SK-N-SH (cell line): ENCODE results near the gene KIFC3. TPM values are rescaled to one million over a fixed set of nuclear protein-coding genes. Genes with fewer than 3 reads are reported as not detected.

Experiments used
- CTCF ChIA-PET: fragments of 300-600, 350-600 bp; formaldehyde crosslinking; extraction: SDS; loops from one replicate; lab custom pipeline; 2021; lab: Yijun Ruan, JAX
- POLR2A ChIA-PET: fragments of 350-600 bp; sonication (Branson Sonifier 250); formaldehyde crosslinking; extraction: SDS; loops from one replicate; lab custom pipeline; 2020; ENCODE audit warnings: antibody characterized with exemption, inconsistent platforms; lab: Yijun Ruan, JAX
- DNase-seq: peaks from one replicate; pipeline ENCODE4 v3.0.0; 2012
- H2AFZ ChIP-seq: fragments of 200-600 bp; sonication (generic); 2 replicates; pipeline ENCODE4 v1.8.1; 2016; ENCODE audit warnings: antibody characterized with exemption, mild to moderate bottlenecking, low read depth
- H3F3A ChIP-seq: fragments of 200-600 bp; sonication (generic); replicated peaks from 2 replicates; pipeline ENCODE3; 2016; ENCODE audit warnings: antibody characterized with exemption, mild to moderate bottlenecking; ENCODE audit not compliant: insufficient read depth
- H3K27ac ChIP-seq, 2 experiments: fragments of 200-500 bp in 1 of 2; fragments of 200-600 bp in 1 of 2; sonication (Bioruptor generic) in 1 of 2; sonication (generic), shearing (Covaris generic) in 1 of 2; 2 replicates each; pipeline versions ENCODE4 v1.5.1 to v1.6.1; 2014 to 2016; ENCODE audit warnings: low read depth in 2 of 2, inconsistent platforms in 1 of 2, low read length in 1 of 2, mild to moderate bottlenecking in 1 of 2, mixed read lengths in 1 of 2
- H3K27me3 ChIP-seq: fragments of 200-600 bp; sonication (generic), shearing (Covaris generic); 2 replicates; pipeline ENCODE4 v1.6.1; 2016; ENCODE audit warnings: mixed run types; ENCODE audit not compliant: insufficient read depth
- H3K36me3 ChIP-seq, 2 experiments: fragments of 200-500 bp in 1 of 2; fragments of 200-600 bp in 1 of 2; sonication (Bioruptor generic) in 1 of 2; sonication (generic) in 1 of 2; replicated peaks in 1 of 2; 2 replicates each; pipeline versions ENCODE3 to v1.5.1; 2014 to 2016; ENCODE audit warnings: low read length in 1 of 2, mild to moderate bottlenecking in 1 of 2; ENCODE audit not compliant: insufficient read depth in 2 of 2, control insufficient read depth in 1 of 2
- H3K4me1 ChIP-seq, 2 experiments: fragments of 200-500 bp in 1 of 2; fragments of 200-600 bp in 1 of 2; sonication (Bioruptor generic) in 1 of 2; sonication (generic), shearing (Covaris generic) in 1 of 2; 2 replicates each; pipeline versions ENCODE4 v1.5.1 to v1.6.1; 2014 to 2016; ENCODE audit warnings: low read depth in 1 of 2, low read length in 1 of 2, mixed run types in 1 of 2; ENCODE audit not compliant: insufficient read depth in 2 of 2, control insufficient read depth in 1 of 2
- H3K4me2 ChIP-seq: fragments of 200-600 bp; sonication (generic), shearing (Covaris generic); 2 replicates; pipeline ENCODE4 v1.6.1; 2017; ENCODE audit warnings: mixed run types
- H3K4me3 ChIP-seq, 2 experiments: fragments of 200-500 bp in 1 of 2; fragments of 200-600 bp in 1 of 2; sonication (Bioruptor generic) in 1 of 2; sonication (generic), shearing (Covaris generic) in 1 of 2; 2 replicates each; pipeline versions ENCODE4 v1.5.1 to v1.8.1; 2014 to 2016; ENCODE audit warnings: low read depth in 2 of 2, inconsistent platforms in 1 of 2, low read length in 1 of 2, mild to moderate bottlenecking in 1 of 2, mixed read lengths in 1 of 2, moderate library complexity in 1 of 2
- H3K79me2 ChIP-seq: fragments of 200-600 bp; sonication (generic); 2 replicates; pipeline ENCODE4 v1.8.1; 2017; ENCODE audit warnings: mild to moderate bottlenecking; ENCODE audit not compliant: insufficient read depth
- H3K9ac ChIP-seq: fragments of 200-600 bp; sonication (generic); 2 replicates; pipeline ENCODE4 v1.6.1; 2017; ENCODE audit warnings: mixed run types
- H3K9me2 ChIP-seq: fragments of 200-600 bp; sonication (generic); 2 replicates; pipeline ENCODE4 v1.6.1; 2017; ENCODE audit warnings: mixed run types
- H3K9me3 ChIP-seq: fragments of 200-600 bp; sonication (generic); 2 replicates; pipeline ENCODE4 v1.6.1; 2017; ENCODE audit warnings: mixed run types, mild to moderate bottlenecking, moderate library complexity
- H4K20me1 ChIP-seq: fragments of 200-600 bp; sonication (generic); 2 replicates; pipeline ENCODE4 v1.6.1; 2017; ENCODE audit warnings: mild to moderate bottlenecking, mixed run types; ENCODE audit not compliant: insufficient read depth
- CHD2 ChIP-seq: fragments of 150-350 bp; IDR thresholded peaks from 2 replicates; pipeline ENCODE4 v1.6.1; 2018; ENCODE audit warnings: low read length; ENCODE audit not compliant: partially characterized antibody
- EZH2phosphoT487 ChIP-seq: fragments of 200-600 bp; sonication (generic); IDR thresholded peaks from 2 replicates; pipeline ENCODE4 v1.6.1; 2017; ENCODE audit warnings: low read depth, mixed run types, mild to moderate bottlenecking, antibody characterized with exemption, moderate library complexity, borderline replicate concordance
- FOXM1 ChIP-seq: IDR thresholded peaks from 2 replicates; pipeline ENCODE4 v1.4.0; 2012; ENCODE audit warnings: low read depth, mild to moderate bottlenecking
- MEF2A ChIP-seq: IDR thresholded peaks from 2 replicates; pipeline ENCODE4 v1.4.0; 2012; ENCODE audit warnings: low read depth, borderline replicate concordance
- NFIC ChIP-seq: IDR thresholded peaks from 2 replicates; pipeline ENCODE4 v1.4.0; 2012; ENCODE audit warnings: borderline replicate concordance
- NRF1 ChIP-seq: IDR thresholded peaks from 2 replicates; pipeline ENCODE4 v1.6.1; 2012; ENCODE audit warnings: low read depth, mild to moderate bottlenecking, low read length
- RAD21 ChIP-seq: IDR thresholded peaks from 2 replicates; pipeline ENCODE4 v1.6.1; 2012; ENCODE audit warnings: mild to moderate bottlenecking, low read length
- SIN3A ChIP-seq: IDR thresholded peaks from 2 replicates; pipeline ENCODE4 v1.6.1; 2012; ENCODE audit warnings: low read depth, mild to moderate bottlenecking, low read length, moderate library complexity, borderline replicate concordance
- SMC3 ChIP-seq: IDR thresholded peaks from 2 replicates; pipeline ENCODE4 v1.6.1; 2012; ENCODE audit warnings: low read depth, low read length, improper control_type of control experiment
- WGBS: methylation state at CpG from one replicate; pipeline ENCODE4 v1.1.6; 2017; ENCODE audit warnings: low lambda C conversion rate; 5-methylcytosine and 5-hydroxymethylcytosine counted together
- polyA plus RNA-seq, 3 experiments: library from polyadenylated mRNA; depleted of rRNA; stranded (reverse); fragments of >200 nt; gene quantifications; 2 replicates each; pipeline ENCODE4 v1.2.3, GENCODE V29; 2012
- TF ChIP-seq, protein P1 (sequence below): IDR thresholded peaks from 2 replicates; pipeline ENCODE4 v1.4.0; 2012; ENCODE audit warnings: low read depth, borderline replicate concordance
- TF ChIP-seq, protein P2 (sequence below): IDR thresholded peaks from 2 replicates; pipeline ENCODE4; 2012

KIFC3 gene
- polyA plus RNA-seq, 1 of the 3 experiments (the other 2 are of a cell fraction) = 65.4 TPM

DNA sequence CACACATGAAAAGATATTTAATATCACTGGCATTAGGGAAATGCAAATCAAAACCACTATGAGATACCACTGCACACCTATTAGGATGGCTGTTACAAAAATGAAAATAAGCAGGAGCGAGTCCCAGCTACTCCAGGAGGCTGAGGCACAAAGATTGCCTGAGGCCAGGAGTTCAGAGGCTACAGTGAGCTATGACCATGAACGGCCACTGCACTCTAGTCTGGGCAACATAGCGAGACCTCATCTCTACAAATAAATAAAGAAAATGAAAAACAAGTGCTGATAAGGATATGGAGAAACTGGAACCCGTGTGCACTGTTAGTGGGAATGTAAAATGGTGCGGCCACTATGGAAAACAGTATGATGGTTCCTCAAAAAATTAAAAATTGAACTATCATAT is 23.6 kb downstream of the KIFC3 start:
- Histone ChIP-seq H3K9ac (no peak overlapping the region), H2AFZ (no peak overlapping the region), H3K9me3 (no peaks in the 10 kb centered on the region), H3K79me2 (peaks cover 43% of the 10 kb centered on the region), H4K20me1 (peaks cover 18% of the 10 kb centered on the region; the same call in 1 of the 2 replicates), H3K27ac (no peak overlapping the region), H3K36me3 (peaks cover 0 to 15% of the 10 kb centered on the region in 2 experiments), H3K4me2 (no peak overlapping the region), H3K27me3 (no peaks in the 10 kb centered on the region), H3K4me3 (no peak overlapping the region), H3F3A (no peaks in the 10 kb centered on the region), H3K9me2 (no peaks in the 10 kb centered on the region), H3K4me1 (no peaks in the 10 kb centered on the region)
- DNase-seq = no peak
- ChIA-PET CTCF (interaction anchor here (1.0 to 1.4 kb wide), 2 partner anchors 16 to 213 kb away, joined by 3 to 4 read pairs; no protein-coding TSS in a partner anchor), POLR2A (no interaction called here)
- WGBS = 92% methylated on average over 5 of the region's 5 CpGs
- TF ChIP-seq, protein P1, sequence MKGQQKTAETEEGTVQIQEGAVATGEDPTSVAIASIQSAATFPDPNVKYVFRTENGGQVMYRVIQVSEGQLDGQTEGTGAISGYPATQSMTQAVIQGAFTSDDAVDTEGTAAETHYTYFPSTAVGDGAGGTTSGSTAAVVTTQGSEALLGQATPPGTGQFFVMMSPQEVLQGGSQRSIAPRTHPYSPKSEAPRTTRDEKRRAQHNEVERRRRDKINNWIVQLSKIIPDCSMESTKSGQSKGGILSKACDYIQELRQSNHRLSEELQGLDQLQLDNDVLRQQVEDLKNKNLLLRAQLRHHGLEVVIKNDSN = no peak
- TF ChIP-seq NFIC = no peak

DNA sequence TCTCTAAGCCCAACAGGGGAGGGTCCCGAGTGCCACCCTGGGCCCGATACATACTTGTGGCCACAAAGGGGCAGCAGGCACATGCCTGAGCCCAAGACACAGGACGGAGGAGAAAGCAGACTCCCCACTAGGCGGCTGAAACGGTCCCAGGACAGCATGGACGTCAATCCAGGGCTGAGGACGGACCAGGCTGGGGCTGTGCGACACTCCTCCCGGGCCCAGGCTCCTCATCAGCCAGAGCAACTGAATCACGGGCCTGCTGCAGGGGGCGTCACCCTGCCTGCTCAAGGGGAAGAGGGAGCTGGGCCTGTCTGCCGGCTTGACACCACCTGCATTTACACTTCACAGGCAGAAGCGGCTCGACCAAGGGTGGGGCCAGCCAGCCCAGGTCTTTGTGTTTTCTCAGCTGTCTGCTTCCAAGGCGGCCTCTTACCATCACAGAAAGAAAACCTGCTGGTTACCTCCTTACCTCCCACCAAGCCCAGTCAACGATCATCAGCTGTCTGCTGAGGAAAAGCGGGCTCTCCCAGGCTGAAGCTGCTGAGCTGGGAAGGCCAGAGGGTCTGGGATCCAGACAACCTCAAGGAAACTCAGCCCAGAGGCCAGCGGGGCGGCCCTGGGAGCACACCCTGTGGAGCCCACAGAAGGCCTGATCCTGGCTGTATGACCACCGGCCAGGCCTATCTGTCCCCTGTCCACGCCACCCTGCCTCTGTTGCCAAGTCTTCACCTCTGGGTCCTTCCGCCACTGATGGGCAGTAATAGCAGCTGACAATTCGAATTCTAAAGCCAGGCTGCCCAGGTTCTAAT is 26.4 kb downstream of the KIFC3 start:
- H3K36me3 ChIP-seq = peaks cover 2 to 15% of the 10 kb centered on the region in 2 experiments
- no peaks in the 10 kb centered on the region for H3K9me2 ChIP-seq
- no peaks in the 10 kb centered on the region for H3F3A ChIP-seq
- ChIA-PET POLR2A (interaction anchor here (0.7 kb wide), 1 partner anchor 19 kb away, joined by 3 read pairs; no protein-coding TSS in a partner anchor), CTCF (interaction anchor here (0.6 to 3.1 kb wide), 7 partner anchors 10 to 225 kb away, joined by 3 to 10 read pairs (median 3); partner anchors contain the start of gene USB1)
- WGBS = 78% methylated on average over 14 of the region's 23 CpGs
- no peak overlapping the region for H3K4me2 ChIP-seq
- peak; percentile 58 for DNase-seq
- no peak overlapping the region for H3K9ac ChIP-seq
- H3K4me3 ChIP-seq = no peak overlapping the region
- H3K27ac ChIP-seq = no peak overlapping the region
- H3K79me2 ChIP-seq = peaks cover 31% of the 10 kb centered on the region
- TF ChIP-seq RAD21 = peak; percentile 50
- peak; percentile 31; the same call in 1 of the 2 replicates for TF ChIP-seq SMC3
- TF ChIP-seq, protein P2, sequence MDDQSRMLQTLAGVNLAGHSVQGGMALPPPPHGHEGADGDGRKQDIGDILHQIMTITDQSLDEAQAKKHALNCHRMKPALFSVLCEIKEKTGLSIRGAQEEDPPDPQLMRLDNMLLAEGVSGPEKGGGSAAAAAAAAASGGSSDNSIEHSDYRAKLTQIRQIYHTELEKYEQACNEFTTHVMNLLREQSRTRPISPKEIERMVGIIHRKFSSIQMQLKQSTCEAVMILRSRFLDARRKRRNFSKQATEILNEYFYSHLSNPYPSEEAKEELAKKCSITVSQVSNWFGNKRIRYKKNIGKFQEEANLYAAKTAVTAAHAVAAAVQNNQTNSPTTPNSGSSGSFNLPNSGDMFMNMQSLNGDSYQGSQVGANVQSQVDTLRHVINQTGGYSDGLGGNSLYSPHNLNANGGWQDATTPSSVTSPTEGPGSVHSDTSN = no peak
- no peaks in the 10 kb centered on the region for H3K27me3 ChIP-seq
- no peak overlapping the region for H2AFZ ChIP-seq
- H3K4me1 ChIP-seq = no peaks in the 10 kb centered on the region
- peaks cover 13% of the 10 kb centered on the region; the same call in 1 of the 2 replicates for H4K20me1 ChIP-seq
- no peaks in the 10 kb centered on the region for H3K9me3 ChIP-seq

GRCh38 chr16:57774705-57775285 is 27.5 kb downstream of the KIFC3 start:
- Histone ChIP-seq H3K4me3 (no peak overlapping the region), H3K9ac (no peak overlapping the region), H4K20me1 (peaks cover 13% of the 10 kb centered on the region; the same call in 1 of the 2 replicates), H2AFZ (no peak overlapping the region), H3K4me2 (no peak overlapping the region), H3K4me1 (no peaks in the 10 kb centered on the region), H3F3A (no peaks in the 10 kb centered on the region), H3K36me3 (peaks cover 10 to 15% of the 10 kb centered on the region in 2 experiments), H3K9me3 (no peaks in the 10 kb centered on the region), H3K27ac (no peak overlapping the region), H3K79me2 (peaks cover 25% of the 10 kb centered on the region), H3K27me3 (no peaks in the 10 kb centered on the region), H3K9me2 (no peaks in the 10 kb centered on the region)
- POLR2A ChIA-PET = no interaction called here
- CTCF ChIA-PET = interaction anchor here (1.3 to 3.1 kb wide), 2 partner anchors 9 to 20 kb away, joined by 3 to 10 read pairs; no protein-coding TSS in a partner anchor
- WGBS = 96% methylated on average over 12 of the region's 12 CpGs
- DNase-seq = no peak
- TF ChIP-seq, protein P1 = no peak
- TF ChIP-seq, protein P2 = no peak
- TF ChIP-seq SIN3A (no peak), SMC3 (no peak), FOXM1 (no peak), CHD2 (no peak), NRF1 (no peak), EZH2phosphoT487 (no peak), MEF2A (no peak)
